ACHN (cell line): Measurements from ENCODE around the gene ANKS1B.

Experiments
- DNase-seq: peaks from one replicate; pipeline ENCODE4 v3.0.0-alpha.2; 2015
- in situ Hi-C: cut with HindIII; loops from 2 replicates; pipeline ENCODE4 v1.10.0; 2017; ENCODE audit warnings: low sequenced_read_pairs, low pct_ligation_motif_present, low pct_unique_long_range_greater_than_20kb

ANKS1B gene

GRCh38 chr12:99910342-99910741, 74.4 kb downstream of the ANKS1B start:
- no peak for DNase-seq
- in situ Hi-C loops: no loop called here

- DNase-seq: no peak
Measured at GRCh38 chr12:99906786-99907579, 77.8 kb downstream of the ANKS1B start.

GRCh38 chr12:99901181-99901580, 83.6 kb downstream of the ANKS1B start:
- DNase-seq: no peak
- in situ Hi-C loops: no loop called here

More at GRCh38 chr12:99906786-99907579, 77.8 kb downstream of the ANKS1B start:
- in situ Hi-C loops: no loop called here

GRCh38 chr12:99898645-99899044, 86.1 kb downstream of the ANKS1B start:
- in situ Hi-C loops: no loop called here
- DNase-seq: no peak

- in situ Hi-C loops: no loop called here
- no peak for DNase-seq
Measured at GRCh38 chr12:99879439-99879838, 105.3 kb downstream of the ANKS1B start.

GRCh38 chr12:99875081-99875480, 109.7 kb downstream of the ANKS1B start:
- no peak for DNase-seq
- in situ Hi-C loops: no loop called here

GRCh38 chr12:99870085-99870484, 114.7 kb downstream of the ANKS1B start:
- in situ Hi-C loops: no loop called here
- DNase-seq: no peak

- in situ Hi-C loops: no loop called here
- DNase-seq: no peak
Measured at GRCh38 chr12:99861731-99862130, 123.0 kb downstream of the ANKS1B start.

GRCh38 chr12:99859126-99859525, 125.6 kb downstream of the ANKS1B start:
- no peak for DNase-seq
- in situ Hi-C loops: no loop called here

GRCh38 chr12:99852666-99853065, 132.1 kb downstream of the ANKS1B start:
- DNase-seq: no peak
- in situ Hi-C loops: no loop called here

GRCh38 chr12:99847936-99848335, 136.8 kb downstream of the ANKS1B start:
- in situ Hi-C loops: no loop called here
- DNase-seq: no peak

GRCh38 chr12:99834710-99835109, 150.0 kb downstream of the ANKS1B start:
- in situ Hi-C loops: no loop called here
- DNase-seq: no peak

GRCh38 chr12:99833397-99833796, 151.3 kb downstream of the ANKS1B start:
- no peak for DNase-seq
- in situ Hi-C loops: no loop called here

GRCh38 chr12:99824900-99825542, 159.7 kb downstream of the ANKS1B start:
- DNase-seq: no peak
- in situ Hi-C loops: no loop called here

- in situ Hi-C loops: no loop called here
- no peak for DNase-seq
Measured at GRCh38 chr12:99822273-99822672, 162.5 kb downstream of the ANKS1B start.

- in situ Hi-C loops: no loop called here
- DNase-seq: peak; percentile 74
Measured at GRCh38 chr12:99810718-99811593, 173.8 kb downstream of the ANKS1B start.

GRCh38 chr12:99809909-99810308, 174.8 kb downstream of the ANKS1B start:
- no peak for DNase-seq
- in situ Hi-C loops: no loop called here

- no peak for DNase-seq
- in situ Hi-C loops: no loop called here
Measured at GRCh38 chr12:99806304-99806703, 178.4 kb downstream of the ANKS1B start.

- no peak for DNase-seq
- in situ Hi-C loops: no loop called here
Measured at GRCh38 chr12:99804715-99805114, 180.0 kb downstream of the ANKS1B start.
